ENCODE measurements around the gene CYP2U1.
"Not testable (repeated sequence)": the region's sequence is repeated elsewhere in the genome, so short reads cannot be mapped to it uniquely, and the experiment has no call there.

CYP2U1 gene

DNA sequence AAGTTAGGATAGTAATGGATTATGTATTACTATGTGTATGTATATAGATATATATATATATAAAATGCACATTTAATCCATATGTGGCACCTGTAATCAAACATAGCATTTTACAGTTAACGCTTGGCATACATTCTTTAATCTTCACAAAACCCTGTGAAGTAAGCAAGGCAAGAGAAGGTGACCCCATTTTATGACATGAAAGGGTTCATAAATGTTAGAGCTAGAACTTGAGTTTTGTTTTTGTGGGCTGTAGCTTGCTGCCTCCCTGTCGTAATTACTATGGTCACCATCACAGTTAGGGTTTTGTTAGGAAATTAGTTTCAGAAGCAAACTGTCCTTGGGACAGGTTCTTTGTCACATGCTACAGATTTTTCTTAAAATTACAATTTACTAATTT, 13.8 kb upstream of the CYP2U1 start:
- CTCF ChIA-PET = no interaction called here
- peaks cover 0 to 3% (median 0%) of the 10 kb centered on the region in 4 experiments for H3K4me1 ChIP-seq (ENCODE audit: control extremely low read depth in 1 of 4, control insufficient read depth in 4 of 4, insufficient read depth in 4 of 4, low read length in 3 of 4)
- peaks cover 0 to 17% (median 3%) of the 10 kb centered on the region in 5 experiments for H3K9me3 ChIP-seq (ENCODE audit: control extremely low read depth in 1 of 5, control insufficient read depth in 4 of 5, insufficient read depth in 2 of 5, low read depth in 1 of 5, low read length in 4 of 5)
- no CpG with 5 or more reads among the region's 2 CpGs for WGBS (ENCODE audit: insufficient coverage)
- POLR2A ChIA-PET = no interaction called here
- no peaks in the 10 kb centered on the region for H3K27me3 ChIP-seq (replicated peaks in 2 of 5; ENCODE audit: control insufficient read depth in 4 of 5, insufficient read depth in 5 of 5, low read length in 4 of 5)
- H3K27ac ChIP-seq (ENCODE audit: insufficient read depth in 1 of 2, low read depth in 1 of 2, low read length in 2 of 2, poor library complexity in 1 of 2, severe bottlenecking in 2 of 2) = no peak overlapping the region
- H3K36me3 ChIP-seq (ENCODE audit: control insufficient read depth in 4 of 4, insufficient read depth in 4 of 4, low read length in 3 of 4) = no peaks in the 10 kb centered on the region
- H3K4me3 ChIP-seq (ENCODE audit: control insufficient read depth in 1 of 7, extremely low read depth in 1 of 7, insufficient read depth in 4 of 7, low read depth in 2 of 7, low read length in 6 of 7) = no peak overlapping the region
- DNase-seq = no peak

- Histone ChIP-seq H3K9me3 (ENCODE audit: control extremely low read depth in 1 of 5, control insufficient read depth in 4 of 5, insufficient read depth in 2 of 5, low read depth in 1 of 5, low read length in 4 of 5) (peaks cover 0 to 17% (median 3%) of the 10 kb centered on the region in 5 experiments), H3K36me3 (ENCODE audit: control insufficient read depth in 4 of 4, insufficient read depth in 4 of 4, low read length in 3 of 4) (no peaks in the 10 kb centered on the region), H3K27me3 (replicated peaks in 2 of 5; ENCODE audit: control insufficient read depth in 4 of 5, insufficient read depth in 5 of 5, low read length in 4 of 5) (no peaks in the 10 kb centered on the region), H3K4me3 (ENCODE audit: control insufficient read depth in 1 of 7, extremely low read depth in 1 of 7, insufficient read depth in 4 of 7, low read depth in 2 of 7, low read length in 6 of 7) (no peak overlapping the region), H3K4me1 (ENCODE audit: control extremely low read depth in 1 of 4, control insufficient read depth in 4 of 4, insufficient read depth in 4 of 4, low read length in 3 of 4) (no peaks in the 10 kb centered on the region), H3K27ac (ENCODE audit: insufficient read depth in 1 of 2, low read depth in 1 of 2, low read length in 2 of 2, poor library complexity in 1 of 2, severe bottlenecking in 2 of 2) (no peak overlapping the region)
- POLR2A ChIA-PET = no interaction called here
- WGBS (ENCODE audit: insufficient coverage) = 100% methylated on average over 2 of the region's 4 CpGs
- no peak for DNase-seq
- CTCF ChIA-PET = interaction anchor here (0.7 to 1.2 kb wide), 2 partner anchors 10 to 186 kb away, joined by 3 read pairs; no protein-coding TSS in a partner anchor
These were observed 8.6 kb upstream of the CYP2U1 start for GRCh38 chr4:107922486-107923473.

GRCh38 chr4:107925713-107926112, 5.6 kb upstream of the CYP2U1 start:
- CTCF ChIA-PET; H3K27ac ChIP-seq (ENCODE audit: insufficient read depth in 1 of 2, low read depth in 1 of 2, low read length in 2 of 2, poor library complexity in 1 of 2, severe bottlenecking in 2 of 2); POLR2A ChIA-PET: not testable (repeated sequence)

GRCh38 chr4:107926875-107927274, 4.5 kb upstream of the CYP2U1 start:
- peaks cover 2 to 13% (median 9%) of the 10 kb centered on the region in 4 experiments for H3K4me1 ChIP-seq (ENCODE audit: control extremely low read depth in 1 of 4, control insufficient read depth in 4 of 4, insufficient read depth in 4 of 4, low read length in 3 of 4)
- H3K27ac ChIP-seq (ENCODE audit: insufficient read depth in 1 of 2, low read depth in 1 of 2, low read length in 2 of 2, poor library complexity in 1 of 2, severe bottlenecking in 2 of 2); H3K4me3 ChIP-seq (ENCODE audit: control insufficient read depth in 1 of 7, extremely low read depth in 1 of 7, insufficient read depth in 4 of 7, low read depth in 2 of 7, low read length in 6 of 7); H3K9me3 ChIP-seq (ENCODE audit: control extremely low read depth in 1 of 5, control insufficient read depth in 4 of 5, insufficient read depth in 2 of 5, low read depth in 1 of 5, low read length in 4 of 5); DNase-seq; H3K36me3 ChIP-seq (ENCODE audit: control insufficient read depth in 4 of 4, insufficient read depth in 4 of 4, low read length in 3 of 4); POLR2A ChIA-PET; CTCF ChIA-PET; H3K27me3 ChIP-seq (replicated peaks in 2 of 5; ENCODE audit: control insufficient read depth in 4 of 5, insufficient read depth in 5 of 5, low read length in 4 of 5): not testable (repeated sequence)
- no CpG with 5 or more reads among the region's 4 CpGs for WGBS (ENCODE audit: insufficient coverage)

More at GRCh38 chr4:107925713-107926112, 5.6 kb upstream of the CYP2U1 start:
- H3K27me3 ChIP-seq (replicated peaks in 2 of 5; ENCODE audit: control insufficient read depth in 4 of 5, insufficient read depth in 5 of 5, low read length in 4 of 5); H3K36me3 ChIP-seq (ENCODE audit: control insufficient read depth in 4 of 4, insufficient read depth in 4 of 4, low read length in 3 of 4); H3K4me1 ChIP-seq (ENCODE audit: control extremely low read depth in 1 of 4, control insufficient read depth in 4 of 4, insufficient read depth in 4 of 4, low read length in 3 of 4); H3K9me3 ChIP-seq (ENCODE audit: control extremely low read depth in 1 of 5, control insufficient read depth in 4 of 5, insufficient read depth in 2 of 5, low read depth in 1 of 5, low read length in 4 of 5); DNase-seq; H3K4me3 ChIP-seq (ENCODE audit: control insufficient read depth in 1 of 7, extremely low read depth in 1 of 7, insufficient read depth in 4 of 7, low read depth in 2 of 7, low read length in 6 of 7): not testable (repeated sequence)

GRCh38 chr4:107931775-107932321, 499 bp downstream of the CYP2U1 start:
- CTCF ChIA-PET = interaction anchor here (0.8 kb wide), 1 partner anchor 10 kb away, joined by 3 read pairs; no protein-coding TSS in a partner anchor
- peak; percentile 29 to 94 (median 91) for DNase-seq
- no peak overlapping the region for H3K27ac ChIP-seq (ENCODE audit: insufficient read depth in 1 of 2, low read depth in 1 of 2, low read length in 2 of 2, poor library complexity in 1 of 2, severe bottlenecking in 2 of 2)
- WGBS (ENCODE audit: insufficient coverage) = 0% methylated on average over 34 of the region's 45 CpGs
- no peaks in the 10 kb centered on the region for H3K36me3 ChIP-seq (ENCODE audit: control insufficient read depth in 4 of 4, insufficient read depth in 4 of 4, low read length in 3 of 4)
- no peaks in the 10 kb centered on the region for H3K27me3 ChIP-seq (replicated peaks in 2 of 5; ENCODE audit: control insufficient read depth in 4 of 5, insufficient read depth in 5 of 5, low read length in 4 of 5)
- POLR2A ChIA-PET = no interaction called here
- H3K4me1 ChIP-seq (ENCODE audit: control extremely low read depth in 1 of 4, control insufficient read depth in 4 of 4, insufficient read depth in 4 of 4, low read length in 3 of 4) = peaks cover 2 to 18% (median 16%) of the 10 kb centered on the region in 4 experiments
- H3K9me3 ChIP-seq (ENCODE audit: control extremely low read depth in 1 of 5, control insufficient read depth in 4 of 5, insufficient read depth in 2 of 5, low read depth in 1 of 5, low read length in 4 of 5) = no peaks in the 10 kb centered on the region
- peak overlapping the region; percentile 58 to 80 (median 70) for H3K4me3 ChIP-seq (ENCODE audit: control insufficient read depth in 1 of 7, extremely low read depth in 1 of 7, insufficient read depth in 4 of 7, low read depth in 2 of 7, low read length in 6 of 7)

DNA sequence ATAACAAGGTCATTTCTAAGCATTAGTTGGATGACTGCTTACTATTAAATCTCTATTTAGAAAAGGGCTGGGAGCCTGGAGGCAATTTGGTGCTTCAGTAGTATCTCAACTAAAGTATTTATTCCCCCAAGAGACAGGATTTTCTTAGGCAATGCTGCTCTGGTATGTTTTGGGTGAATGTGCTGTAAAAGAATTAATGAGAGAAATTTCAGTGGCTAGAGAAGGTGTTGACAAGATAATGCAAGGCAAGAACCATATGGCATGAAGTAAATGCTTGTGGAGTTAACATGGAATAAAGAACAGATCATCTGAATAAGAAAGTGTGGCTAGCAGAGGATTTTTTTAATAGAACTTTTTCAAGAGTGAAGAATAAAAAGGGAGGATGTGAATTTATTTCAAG, 3.9 kb downstream of the CYP2U1 start:
- CTCF ChIA-PET = no interaction called here

DNA sequence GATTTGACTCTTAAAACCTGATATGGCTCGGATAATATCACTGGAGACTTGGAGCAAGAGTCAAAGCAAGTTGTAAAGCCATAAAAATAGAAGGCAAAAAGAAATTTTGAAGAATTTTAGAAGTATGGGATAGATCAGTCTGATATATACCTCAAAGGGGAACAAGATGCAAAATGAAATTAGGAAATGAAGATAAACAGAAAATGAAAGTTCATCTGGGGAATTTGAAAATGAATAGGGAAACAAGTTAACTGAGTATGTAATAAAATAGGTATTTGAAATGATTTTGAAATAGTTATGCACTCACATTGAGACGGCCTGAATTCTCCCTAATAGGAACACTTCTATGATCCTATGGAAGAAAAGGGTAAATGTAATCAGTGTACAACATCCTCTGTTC, 5.7 kb downstream of the CYP2U1 start:
- Histone ChIP-seq H3K27me3 (replicated peaks in 2 of 5; ENCODE audit: control insufficient read depth in 4 of 5, insufficient read depth in 5 of 5, low read length in 4 of 5) (no peaks in the 10 kb centered on the region), H3K9me3 (ENCODE audit: control extremely low read depth in 1 of 5, control insufficient read depth in 4 of 5, insufficient read depth in 2 of 5, low read depth in 1 of 5, low read length in 4 of 5) (no peaks in the 10 kb centered on the region), H3K4me1 (ENCODE audit: control extremely low read depth in 1 of 4, control insufficient read depth in 4 of 4, insufficient read depth in 4 of 4, low read length in 3 of 4) (peaks cover 0 to 7% (median 3%) of the 10 kb centered on the region in 4 experiments), H3K27ac (ENCODE audit: insufficient read depth in 1 of 2, low read depth in 1 of 2, low read length in 2 of 2, poor library complexity in 1 of 2, severe bottlenecking in 2 of 2) (no peak overlapping the region), H3K36me3 (ENCODE audit: control insufficient read depth in 4 of 4, insufficient read depth in 4 of 4, low read length in 3 of 4) (peaks cover 0 to 4% (median 0%) of the 10 kb centered on the region in 4 experiments), H3K4me3 (ENCODE audit: control insufficient read depth in 1 of 7, extremely low read depth in 1 of 7, insufficient read depth in 4 of 7, low read depth in 2 of 7, low read length in 6 of 7) (peak overlapping the region in 1 of 7 experiments; percentile 24)
- peak in 2 of 3 donors; percentile 30 to 34 for DNase-seq
- ChIA-PET POLR2A (no interaction called here), CTCF (no interaction called here)
- 100% methylated on average over 1 of the region's 2 CpGs for WGBS (ENCODE audit: insufficient coverage)

More for the DNA sequence above, 3.9 kb downstream of the CYP2U1 start:
- peaks cover 0 to 4% (median 0%) of the 10 kb centered on the region in 4 experiments for H3K36me3 ChIP-seq (ENCODE audit: control insufficient read depth in 4 of 4, insufficient read depth in 4 of 4, low read length in 3 of 4)
- H3K9me3 ChIP-seq (ENCODE audit: control extremely low read depth in 1 of 5, control insufficient read depth in 4 of 5, insufficient read depth in 2 of 5, low read depth in 1 of 5, low read length in 4 of 5) = no peaks in the 10 kb centered on the region
- peaks cover 2 to 18% (median 16%) of the 10 kb centered on the region in 4 experiments for H3K4me1 ChIP-seq (ENCODE audit: control extremely low read depth in 1 of 4, control insufficient read depth in 4 of 4, insufficient read depth in 4 of 4, low read length in 3 of 4)
- H3K4me3 ChIP-seq (ENCODE audit: control insufficient read depth in 1 of 7, extremely low read depth in 1 of 7, insufficient read depth in 4 of 7, low read depth in 2 of 7, low read length in 6 of 7) = no peak overlapping the region
- POLR2A ChIA-PET = no interaction called here
- H3K27me3 ChIP-seq (replicated peaks in 2 of 5; ENCODE audit: control insufficient read depth in 4 of 5, insufficient read depth in 5 of 5, low read length in 4 of 5) = no peaks in the 10 kb centered on the region
- DNase-seq = no peak
- no peak overlapping the region for H3K27ac ChIP-seq (ENCODE audit: insufficient read depth in 1 of 2, low read depth in 1 of 2, low read length in 2 of 2, poor library complexity in 1 of 2, severe bottlenecking in 2 of 2)

All from common myeloid progenitor, CD34-positive (primary cell).